PFSK-1 (cell line): Measurements from ENCODE around the gene RASGRP4.

Experiments
- FOXP2 ChIP-seq: optimal IDR thresholded peaks from 2 replicates; pipeline ENCODE3; 2011; ENCODE audit warnings: borderline replicate concordance, control low read depth, inconsistent platforms; ENCODE audit not compliant: insufficient read depth; ENCODE audit errors: extremely low read length, extremely low read depth
- POLR2AphosphoS5 ChIP-seq: IDR thresholded peaks from 2 replicates; pipeline ENCODE4 v1.6.1; 2012; ENCODE audit warnings: low read depth, mild to moderate bottlenecking, control low read depth, low read length, moderate library complexity
- SIN3A ChIP-seq: IDR thresholded peaks from 2 replicates; pipeline ENCODE4 v1.6.1; 2012; ENCODE audit warnings: mild to moderate bottlenecking, low read length, moderate library complexity, borderline replicate concordance; ENCODE audit not compliant: insufficient read depth
- TAF1 ChIP-seq: IDR thresholded peaks from 2 replicates; pipeline ENCODE4 v1.6.1; 2012; ENCODE audit warnings: low read length, control low read depth, borderline replicate concordance; ENCODE audit not compliant: insufficient read depth
- TF ChIP-seq, protein P1 (sequence below), 2 experiments: IDR thresholded peaks; 2 replicates each; pipeline versions ENCODE4 v1.6.1 to v1.8.0; 2011 to 2012; ENCODE audit warnings: low read depth in 2 of 2, low read length in 2 of 2, control low read depth in 1 of 2, inconsistent platforms in 1 of 2, mild to moderate bottlenecking in 1 of 2, moderate library complexity in 1 of 2; ENCODE audit not compliant: insufficient read depth in 1 of 2

The RASGRP4 gene

DNA sequence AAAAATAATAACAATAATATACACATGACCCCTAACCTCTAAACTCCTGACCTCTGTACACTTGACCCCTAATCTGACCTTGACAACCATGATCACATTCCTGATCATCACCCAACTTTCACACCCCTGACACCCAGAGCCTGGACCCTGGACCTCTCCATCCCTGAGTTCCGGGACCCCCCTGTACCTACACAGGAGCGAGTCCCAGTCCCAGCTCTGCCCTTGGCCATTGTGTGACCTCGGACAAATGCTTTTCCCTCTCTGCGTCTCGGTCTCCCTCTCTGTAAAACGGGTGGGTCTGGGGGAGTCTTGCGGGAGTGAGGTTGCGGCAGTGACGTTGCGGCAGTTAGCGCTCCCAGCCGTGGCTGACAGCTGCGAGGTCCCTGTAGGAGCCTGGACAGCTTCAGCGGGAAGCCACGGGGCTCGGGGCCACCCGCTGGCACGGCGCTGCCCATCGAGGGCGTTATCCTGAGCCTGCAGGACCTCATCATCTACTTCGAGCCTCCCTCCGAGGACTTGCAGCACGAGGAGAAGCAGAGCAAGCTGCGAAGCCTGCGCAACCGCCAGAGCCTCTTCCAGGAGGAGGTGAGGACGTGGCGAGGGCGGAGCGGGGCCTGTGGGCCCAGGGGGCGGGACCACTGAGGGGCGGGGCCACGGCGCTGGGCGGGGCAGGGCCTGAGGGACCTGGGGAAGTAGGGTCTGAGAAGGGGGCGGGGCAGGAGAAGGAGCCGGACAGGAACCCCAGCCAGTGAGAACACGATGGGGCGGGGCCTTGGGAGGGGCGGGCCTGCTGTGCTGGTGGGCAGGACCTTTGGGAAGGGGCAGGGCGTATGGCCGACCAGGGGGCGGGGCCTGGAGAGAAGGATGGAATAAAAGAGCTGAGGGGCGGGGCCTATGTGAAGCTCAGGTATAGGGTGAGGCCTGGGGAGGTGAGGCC is 26.7 kb upstream of the RASGRP4 start:
- TF ChIP-seq SIN3A (no peak), POLR2AphosphoS5 (no peak), TAF1 (no peak), FOXP2 (no peak)
- TF ChIP-seq, protein P1, sequence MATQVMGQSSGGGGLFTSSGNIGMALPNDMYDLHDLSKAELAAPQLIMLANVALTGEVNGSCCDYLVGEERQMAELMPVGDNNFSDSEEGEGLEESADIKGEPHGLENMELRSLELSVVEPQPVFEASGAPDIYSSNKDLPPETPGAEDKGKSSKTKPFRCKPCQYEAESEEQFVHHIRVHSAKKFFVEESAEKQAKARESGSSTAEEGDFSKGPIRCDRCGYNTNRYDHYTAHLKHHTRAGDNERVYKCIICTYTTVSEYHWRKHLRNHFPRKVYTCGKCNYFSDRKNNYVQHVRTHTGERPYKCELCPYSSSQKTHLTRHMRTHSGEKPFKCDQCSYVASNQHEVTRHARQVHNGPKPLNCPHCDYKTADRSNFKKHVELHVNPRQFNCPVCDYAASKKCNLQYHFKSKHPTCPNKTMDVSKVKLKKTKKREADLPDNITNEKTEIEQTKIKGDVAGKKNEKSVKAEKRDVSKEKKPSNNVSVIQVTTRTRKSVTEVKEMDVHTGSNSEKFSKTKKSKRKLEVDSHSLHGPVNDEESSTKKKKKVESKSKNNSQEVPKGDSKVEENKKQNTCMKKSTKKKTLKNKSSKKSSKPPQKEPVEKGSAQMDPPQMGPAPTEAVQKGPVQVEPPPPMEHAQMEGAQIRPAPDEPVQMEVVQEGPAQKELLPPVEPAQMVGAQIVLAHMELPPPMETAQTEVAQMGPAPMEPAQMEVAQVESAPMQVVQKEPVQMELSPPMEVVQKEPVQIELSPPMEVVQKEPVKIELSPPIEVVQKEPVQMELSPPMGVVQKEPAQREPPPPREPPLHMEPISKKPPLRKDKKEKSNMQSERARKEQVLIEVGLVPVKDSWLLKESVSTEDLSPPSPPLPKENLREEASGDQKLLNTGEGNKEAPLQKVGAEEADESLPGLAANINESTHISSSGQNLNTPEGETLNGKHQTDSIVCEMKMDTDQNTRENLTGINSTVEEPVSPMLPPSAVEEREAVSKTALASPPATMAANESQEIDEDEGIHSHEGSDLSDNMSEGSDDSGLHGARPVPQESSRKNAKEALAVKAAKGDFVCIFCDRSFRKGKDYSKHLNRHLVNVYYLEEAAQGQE (IDR thresholded peaks at IDR 0.05; ENCODE audit: insufficient read depth in 1 of 2, low read depth in 2 of 2, low read length in 2 of 2) = no peak

DNA sequence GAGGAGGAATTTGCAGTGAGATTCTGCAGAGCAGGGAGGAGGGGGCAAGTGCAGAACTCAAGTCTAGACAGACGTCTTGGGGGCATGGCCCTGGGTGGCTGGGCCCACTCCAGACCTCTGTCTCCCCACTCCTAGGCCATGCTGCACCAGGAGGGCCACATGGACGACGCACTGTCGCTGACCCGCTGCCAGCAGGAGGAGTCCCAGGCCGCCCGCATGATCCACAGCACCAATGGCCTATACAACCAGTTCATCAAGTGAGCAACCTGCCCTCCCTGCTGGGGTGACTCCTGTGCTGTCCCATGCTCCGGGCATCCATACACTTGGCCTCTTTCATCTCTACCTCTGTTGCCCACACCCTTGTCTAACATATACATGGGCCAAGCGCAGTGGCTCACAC is 25.6 kb upstream of the RASGRP4 start:
- TF ChIP-seq, protein P1 (IDR thresholded peaks at IDR 0.05; ENCODE audit: insufficient read depth in 1 of 2, low read depth in 2 of 2, low read length in 2 of 2) = no peak
- no peak for TF ChIP-seq TAF1
- TF ChIP-seq POLR2AphosphoS5 = no peak
- TF ChIP-seq SIN3A = no peak
- TF ChIP-seq FOXP2 = no peak

DNA sequence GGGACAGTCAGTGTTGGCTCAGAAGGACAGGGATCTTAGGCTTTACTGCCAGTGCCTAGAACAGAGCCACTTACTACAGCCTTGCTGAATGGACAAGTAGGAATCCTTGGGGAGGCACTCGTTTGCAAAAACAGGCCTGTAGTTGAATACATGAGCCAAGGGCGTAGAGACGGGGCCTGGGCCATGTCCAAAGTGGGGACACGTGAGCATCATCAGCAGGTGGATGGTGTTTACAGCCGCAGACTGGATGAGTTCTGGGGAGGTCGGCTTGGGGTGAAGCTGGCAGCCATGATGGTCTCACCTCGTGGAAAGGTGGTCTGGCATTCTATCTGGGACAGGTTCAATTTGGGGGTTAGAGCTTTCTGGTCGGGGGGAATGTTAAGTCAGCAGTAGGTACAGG is 25.0 kb upstream of the RASGRP4 start:
- TF ChIP-seq, protein P1 (IDR thresholded peaks at IDR 0.05; ENCODE audit: insufficient read depth in 1 of 2, low read depth in 2 of 2, low read length in 2 of 2) = no peak
- TF ChIP-seq TAF1 = no peak
- no peak for TF ChIP-seq FOXP2
- no peak for TF ChIP-seq SIN3A
- no peak for TF ChIP-seq POLR2AphosphoS5

GRCh38 chr19:38449518-38449917 is 23.5 kb upstream of the RASGRP4 start:
- TF ChIP-seq TAF1 = no peak
- no peak for TF ChIP-seq FOXP2
- TF ChIP-seq SIN3A = no peak
- no peak for TF ChIP-seq POLR2AphosphoS5
- TF ChIP-seq, protein P1 (IDR thresholded peaks at IDR 0.05; ENCODE audit: insufficient read depth in 1 of 2, low read depth in 2 of 2, low read length in 2 of 2) = no peak
